Vagina (tissue), 2 donors: ENCODE results near the gene VSTM2B. TPM values are rescaled to one million over a fixed set of nuclear protein-coding genes. Genes with fewer than 3 reads are reported as not detected.

ENCODE experiments used
- DNase-seq, 2 donors: peaks; one replicate each; pipeline ENCODE4 v3.0.0-alpha.2; 2017; ENCODE audit errors: extremely low spot score in 2 of 2
- H3K27ac ChIP-seq: fragments of 200-600 bp; sonication (generic); one replicate; pipeline ENCODE4 v1.5.1; 2019
- H3K27me3 ChIP-seq: fragments of 200-600 bp; sonication (generic); one replicate; pipeline ENCODE4 v1.5.1; 2019
- H3K36me3 ChIP-seq, 2 donors: fragments of 200-600 bp; sonication (generic); one replicate each; pipeline ENCODE4 v1.5.1; 2017 to 2019
- H3K4me1 ChIP-seq: fragments of 200-600 bp; sonication (generic); one replicate; pipeline ENCODE4 v1.5.1; 2019
- H3K4me3 ChIP-seq, 2 donors: fragments of 200-600 bp; sonication (generic); 1 replicate in 1 of 2; 2 replicates in 1 of 2; pipeline ENCODE4 v1.5.1; 2016 to 2019
- H3K9me3 ChIP-seq: fragments of 200-600 bp; sonication (generic); one replicate; pipeline ENCODE4 v1.5.1; 2019
- CTCF ChIP-seq, 3 experiments: fragments of 450-650 bp in 2 of 3; fragments of 200-600 bp in 1 of 3; sonication (generic) in 1 of 3; IDR thresholded peaks; one replicate each; pipeline ENCODE4 v1.5.1; 2017 to 2019; ENCODE audit warnings: antibody characterized with exemption in 3 of 3, mild to moderate bottlenecking in 2 of 3, moderate library complexity in 2 of 3
- POLR2A ChIP-seq, 2 donors: fragments of 450-650 bp; IDR thresholded peaks; one replicate each; pipeline ENCODE4 v1.6.1; 2017; ENCODE audit warnings: antibody characterized with exemption in 2 of 2, mild to moderate bottlenecking in 2 of 2, moderate library complexity in 2 of 2
- POLR2AphosphoS5 ChIP-seq, 2 donors: sonication (generic); formaldehyde crosslinking; IDR thresholded peaks; one replicate each; pipeline ENCODE4 v1.9.0; 2017; ENCODE audit warnings: antibody characterized with exemption in 2 of 2, mild to moderate bottlenecking in 2 of 2, low read depth in 1 of 2; ENCODE audit not compliant: insufficient read depth in 1 of 2
- intact Hi-C: fragments of 100-400 bp; cut with DNase I; formaldehyde crosslinking; loops from one replicate; pipeline ENCODE4 v1.15.1; 2023
- total RNA-seq: library from RNA; depleted of rRNA; stranded (reverse); fragments of >200 nt; gene quantifications from one replicate; pipeline ENCODE4 v1.2.3, GENCODE V29; 2016

The VSTM2B gene
- total RNA-seq, 1 donor from 2014 or later, result 0.98 TPM

DNA sequence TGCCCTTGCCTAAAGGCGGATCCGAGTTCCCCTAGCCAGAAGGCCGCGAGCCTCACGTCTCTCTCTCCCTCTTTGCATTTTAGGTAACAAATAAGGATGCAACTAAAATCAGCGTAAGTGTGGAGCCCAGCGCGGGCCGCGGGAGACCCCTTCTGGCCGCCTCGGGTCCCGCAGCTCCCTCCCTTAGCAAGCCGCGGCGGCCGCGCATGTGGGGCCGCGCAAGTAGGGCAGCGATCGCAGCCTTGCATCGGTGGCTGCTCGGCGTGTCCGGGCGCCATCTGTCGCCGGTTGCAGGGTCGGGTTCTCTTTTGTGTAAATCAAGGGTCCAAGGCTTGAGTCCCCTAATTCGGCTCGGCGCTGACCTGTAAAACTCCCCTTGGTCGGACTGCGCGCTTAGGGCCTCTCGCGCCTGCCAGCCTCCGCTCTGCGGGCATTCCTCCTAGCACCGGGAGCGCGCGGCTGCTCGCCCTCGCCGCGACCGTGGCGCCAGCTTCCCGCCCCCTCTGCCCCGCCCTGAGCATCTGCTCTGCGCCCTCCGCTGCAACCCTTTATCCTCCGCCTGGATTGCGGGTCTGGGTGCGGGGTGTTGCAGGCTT is 2.7 kb downstream of the VSTM2B start:
- intact Hi-C loops, result no loop called here
- no peak for DNase-seq
- Histone ChIP-seq H3K36me3 (no peaks in the 10 kb centered on the region), H3K4me3 (peak overlapping the region; percentile 29 to 36), H3K9me3 (no peaks in the 10 kb centered on the region), H3K27ac (no peak overlapping the region), H3K27me3 (peaks cover 4% of the 10 kb centered on the region), H3K4me1 (peaks cover 51% of the 10 kb centered on the region)
- TF ChIP-seq CTCF (IDR thresholded peaks at IDR 0.05) (peak; percentile 40 to 80 (median 72)), POLR2AphosphoS5 (IDR thresholded peaks at IDR 0.05; ENCODE audit: insufficient read depth in 1 of 2, low read depth in 1 of 2) (peak in 1 of 2 donors; percentile 16), POLR2A (IDR thresholded peaks at IDR 0.05) (no peak)

DNA sequence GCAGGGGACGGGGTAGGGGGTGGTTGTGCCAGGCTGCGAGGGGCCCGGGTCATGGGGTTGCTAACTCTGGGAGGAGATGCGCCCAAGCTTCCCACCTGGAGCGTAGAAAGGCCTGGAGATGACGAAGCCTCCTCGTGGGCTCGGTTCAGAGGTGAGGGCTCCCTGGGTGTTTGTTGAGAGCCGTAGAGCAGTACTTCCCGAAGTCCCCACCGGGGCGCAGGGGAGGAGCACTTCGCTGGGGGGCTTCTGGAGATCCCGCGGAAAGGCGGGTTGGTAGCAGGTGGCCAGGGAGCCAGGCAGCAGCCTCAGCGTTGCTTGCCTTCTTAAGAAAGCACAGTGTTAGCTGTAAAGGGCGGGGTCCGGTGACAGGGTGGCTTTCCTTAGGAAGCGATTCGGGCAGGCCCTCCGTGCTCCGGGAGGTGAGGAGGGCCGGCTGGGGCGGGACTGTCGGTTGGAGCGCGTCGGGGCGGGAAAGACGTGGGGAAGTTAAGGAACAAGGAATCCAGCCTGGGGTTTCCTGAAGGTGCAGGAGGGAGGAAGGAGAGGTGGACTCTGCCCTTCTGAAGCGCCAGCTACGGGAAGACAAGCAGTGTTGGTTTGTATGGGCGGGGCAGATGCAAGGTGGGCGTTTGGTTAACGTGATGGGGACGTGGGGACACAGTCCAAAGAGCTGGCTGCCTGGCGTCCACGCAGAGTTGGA is 3.3 kb downstream of the VSTM2B start:
- DNase-seq, result no peak
- intact Hi-C loops, result no loop called here
- peaks cover 4% of the 10 kb centered on the region for H3K27me3 ChIP-seq
- no peaks in the 10 kb centered on the region for H3K36me3 ChIP-seq
- H3K9me3 ChIP-seq, result no peaks in the 10 kb centered on the region
- TF ChIP-seq POLR2A (IDR thresholded peaks at IDR 0.05) (no peak), POLR2AphosphoS5 (IDR thresholded peaks at IDR 0.05; ENCODE audit: insufficient read depth in 1 of 2, low read depth in 1 of 2) (no peak), CTCF (IDR thresholded peaks at IDR 0.05) (no peak)
- peak overlapping the region; percentile 29 to 36 for H3K4me3 ChIP-seq
- H3K4me1 ChIP-seq, result peaks cover 51% of the 10 kb centered on the region
- no peak overlapping the region for H3K27ac ChIP-seq

GRCh38 chr19:29529646-29530539 is 4.1 kb downstream of the VSTM2B start:
- DNase-seq, result no peak
- Histone ChIP-seq H3K4me3 (no peak overlapping the region), H3K4me1 (peaks cover 46% of the 10 kb centered on the region), H3K27ac (no peak overlapping the region), H3K27me3 (peaks cover 4% of the 10 kb centered on the region), H3K9me3 (no peaks in the 10 kb centered on the region), H3K36me3 (no peaks in the 10 kb centered on the region)
- intact Hi-C loops, result no loop called here
- TF ChIP-seq POLR2A (IDR thresholded peaks at IDR 0.05) (no peak), POLR2AphosphoS5 (IDR thresholded peaks at IDR 0.05; ENCODE audit: insufficient read depth in 1 of 2, low read depth in 1 of 2) (no peak), CTCF (IDR thresholded peaks at IDR 0.05) (no peak)

DNA sequence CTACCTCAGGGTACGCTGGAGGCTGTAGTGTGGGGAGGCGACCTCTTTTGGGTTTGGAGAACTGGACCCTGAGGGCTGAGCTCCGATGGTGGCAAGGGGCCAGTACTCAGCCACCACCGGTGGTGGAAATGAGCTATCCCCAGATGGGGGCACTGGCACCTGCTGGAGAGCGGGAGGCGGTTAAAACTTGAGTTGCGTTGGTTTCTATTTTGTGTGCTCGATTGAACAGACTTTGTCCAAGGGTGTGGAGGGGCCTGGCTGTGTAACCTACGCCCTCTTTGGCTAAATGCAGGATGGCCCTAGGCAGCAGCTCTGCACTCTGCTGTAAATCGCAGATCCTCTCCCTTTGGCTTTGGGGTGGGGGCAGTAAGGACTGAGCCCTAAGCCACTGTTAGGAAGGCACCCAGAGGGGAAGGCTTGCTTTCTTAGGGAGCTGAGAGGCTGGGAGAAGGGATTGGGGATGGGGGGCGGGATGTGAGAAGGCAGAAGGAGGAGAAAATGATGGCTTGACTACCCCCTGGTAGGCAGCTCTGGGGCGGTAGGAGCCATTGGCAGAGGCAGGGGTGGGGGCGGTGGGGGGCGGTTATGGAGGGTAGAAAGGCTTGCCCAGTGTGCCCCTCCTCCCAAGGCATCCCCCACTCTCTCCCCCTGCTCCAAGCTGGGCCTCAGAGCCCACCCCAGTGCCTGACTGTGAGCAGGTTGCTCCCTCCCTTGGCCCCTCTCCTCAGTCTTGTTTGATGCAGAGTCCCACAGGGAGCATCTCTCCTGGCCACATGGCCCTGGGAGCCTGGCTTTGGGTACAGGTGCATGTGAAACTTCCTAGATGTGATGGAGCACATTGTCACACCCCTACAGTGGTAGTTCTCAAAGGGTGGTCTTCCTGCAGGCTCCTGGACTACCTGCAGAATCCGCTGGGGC is 5.0 kb downstream of the VSTM2B start:
- TF ChIP-seq POLR2A (IDR thresholded peaks at IDR 0.05) (no peak), POLR2AphosphoS5 (IDR thresholded peaks at IDR 0.05; ENCODE audit: insufficient read depth in 1 of 2, low read depth in 1 of 2) (no peak), CTCF (IDR thresholded peaks at IDR 0.05) (no peak)
- H3K36me3 ChIP-seq, result no peaks in the 10 kb centered on the region
- no peaks in the 10 kb centered on the region for H3K9me3 ChIP-seq
- H3K4me1 ChIP-seq, result peaks cover 37% of the 10 kb centered on the region
- H3K27ac ChIP-seq, result no peak overlapping the region
- intact Hi-C loops, result no loop called here
- no peak for DNase-seq
- peaks cover 4% of the 10 kb centered on the region for H3K27me3 ChIP-seq
- H3K4me3 ChIP-seq, result no peak overlapping the region
